Glutamatergic neuron (in vitro differentiated cells): ENCODE measurements around the gene MUC5AC. TPM values are rescaled to one million over a fixed set of nuclear protein-coding genes. Genes with fewer than 3 reads are reported as not detected.

Experiments used
- DNase-seq: peaks from one replicate; pipeline ENCODE4 v3.0.0; 2022
- H3K27ac Mint-ChIP-seq: one replicate; pipeline ENCODE4 v1.8.0; 2020; ENCODE audit warnings: mild to moderate bottlenecking, mixed read lengths, inconsistent platforms; ENCODE audit not compliant: unreplicated experiment
- H3K27me3 Mint-ChIP-seq: one replicate; pipeline ENCODE4 v1.8.0; 2020; ENCODE audit warnings: mild to moderate bottlenecking, moderate library complexity, mixed read lengths, inconsistent platforms; ENCODE audit not compliant: unreplicated experiment
- H3K36me3 Mint-ChIP-seq: one replicate; pipeline ENCODE4 v1.8.0; 2020; ENCODE audit warnings: mild to moderate bottlenecking, mixed read lengths, inconsistent platforms; ENCODE audit not compliant: unreplicated experiment
- H3K4me1 Mint-ChIP-seq: one replicate; pipeline ENCODE4 v1.8.0; 2020; ENCODE audit warnings: mild to moderate bottlenecking, low read depth, mixed read lengths, inconsistent platforms; ENCODE audit not compliant: unreplicated experiment
- H3K4me3 Mint-ChIP-seq: one replicate; pipeline ENCODE4 v1.8.0; 2020; ENCODE audit warnings: mild to moderate bottlenecking, mixed read lengths, inconsistent platforms; ENCODE audit not compliant: unreplicated experiment
- H3K9me3 Mint-ChIP-seq: one replicate; pipeline ENCODE4 v1.8.0; 2020; ENCODE audit warnings: mild to moderate bottlenecking, moderate library complexity, mixed read lengths, inconsistent platforms; ENCODE audit not compliant: unreplicated experiment
- CTCF ChIP-seq: fragments of 200-600 bp; sonication (generic); IDR thresholded peaks from one replicate; pipeline ENCODE4 v1.5.0; 2021; ENCODE audit not compliant: partially characterized antibody, unreplicated experiment
- long read RNA-seq: library from polyadenylated mRNA; unstranded; transcript quantifications from one replicate; pipeline ENCODE4 v2.0.0, GENCODE V29; 2020; ENCODE audit not compliant: unreplicated experiment
- total RNA-seq: library from RNA; stranded (reverse); fragmentation: NEBNext Ultra II Directional; extraction: Animal tissue kit (Norgen Biotek cat#: 25700); gene quantifications from one replicate; pipeline ENCODE4 v1.2.1, GENCODE V29; 2021; ENCODE audit not compliant: unreplicated experiment

MUC5AC gene
- total RNA-seq = not detected
- long read RNA-seq = 0 reads

GRCh38 chr11:1157645-1158591, at the start of gene MUC5AC:
MUC5AC (plus strand) TSS chr11:1157953; CDS start chr11:1158000, 47 bp downstream.
- no peaks in the 10 kb centered on the region for H3K36me3 Mint-ChIP-seq
- DNase-seq = no peak
- peaks cover 2% of the 10 kb centered on the region for H3K27me3 Mint-ChIP-seq
- H3K9me3 Mint-ChIP-seq = no peaks in the 10 kb centered on the region
- H3K4me1 Mint-ChIP-seq = no peaks in the 10 kb centered on the region
- no peak within 1 kb of the TSS for H3K4me3 Mint-ChIP-seq
- no peak for TF ChIP-seq CTCF
- no peak within 1 kb of the TSS for H3K27ac Mint-ChIP-seq

GRCh38 chr11:1108246-1108900, 49.4 kb upstream of the MUC5AC start:
- no peak for DNase-seq
- H3K36me3 Mint-ChIP-seq = no peaks in the 10 kb centered on the region
- TF ChIP-seq CTCF = no peak
- H3K27ac Mint-ChIP-seq = no peak overlapping the region
- no peak overlapping the region for H3K4me3 Mint-ChIP-seq
- peaks cover 6% of the 10 kb centered on the region for H3K27me3 Mint-ChIP-seq
- peaks cover 4% of the 10 kb centered on the region for H3K9me3 Mint-ChIP-seq
- no peaks in the 10 kb centered on the region for H3K4me1 Mint-ChIP-seq

GRCh38 chr11:1109101-1109917, 48.4 kb upstream of the MUC5AC start:
- no peak for DNase-seq
- TF ChIP-seq CTCF = no peak
- Mint-ChIP-seq H3K9me3 (peaks cover 4% of the 10 kb centered on the region), H3K4me3 (no peak overlapping the region), H3K36me3 (no peaks in the 10 kb centered on the region), H3K27ac (no peak overlapping the region), H3K27me3 (peaks cover 6% of the 10 kb centered on the region), H3K4me1 (no peaks in the 10 kb centered on the region)

GRCh38 chr11:1109918-1110705, 47.6 kb upstream of the MUC5AC start:
- H3K27me3 Mint-ChIP-seq = peaks cover 6% of the 10 kb centered on the region
- H3K36me3 Mint-ChIP-seq = no peaks in the 10 kb centered on the region
- H3K27ac Mint-ChIP-seq = no peak overlapping the region
- peak; percentile 13 for DNase-seq
- H3K4me1 Mint-ChIP-seq = no peaks in the 10 kb centered on the region
- peaks cover 4% of the 10 kb centered on the region for H3K9me3 Mint-ChIP-seq
- no peak for TF ChIP-seq CTCF
- H3K4me3 Mint-ChIP-seq = no peak overlapping the region
